Upper lobe of left lung (tissue), 6 donors: ENCODE results near the gene HEATR1. TPM values are rescaled to one million over a fixed set of nuclear protein-coding genes. Genes with fewer than 3 reads are reported as not detected.

Experiments used
- ATAC-seq, 2 donors: fragments of 200-7000 bp; cut with Tn5 transposase; one replicate each; pipeline ENCODE4 v1.9.1; 2022; ENCODE audit warnings: mild to moderate bottlenecking in 2 of 2, moderate library complexity in 2 of 2; ENCODE audit not compliant: low FRiP score in 2 of 2
- DNase-seq, 2 donors: peaks; one replicate each; pipeline ENCODE4 v3.0.0-alpha.2; 2019 to 2020
- H3K27ac ChIP-seq, 4 donors: fragments of 200-600 bp; sonication (generic); one replicate each; pipeline ENCODE4 v1.5.1; 2016 to 2019
- H3K27me3 ChIP-seq, 4 donors: fragments of 200-600 bp; sonication (generic); one replicate each; pipeline ENCODE4 v1.5.1; 2017 to 2019
- H3K36me3 ChIP-seq, 4 donors: fragments of 200-600 bp; sonication (generic); one replicate each; pipeline ENCODE4 v1.5.1; 2016 to 2019
- H3K4me1 ChIP-seq, 4 donors: fragments of 200-600 bp; sonication (generic); one replicate each; pipeline ENCODE4 v1.5.1; 2018 to 2019
- H3K4me3 ChIP-seq, 4 donors: fragments of 200-600 bp; sonication (generic); one replicate each; pipeline ENCODE4 v1.5.1; 2017 to 2019; ENCODE audit warnings: mild to moderate bottlenecking in 2 of 4, moderate library complexity in 1 of 4
- H3K9me3 ChIP-seq, 4 donors: fragments of 200-600 bp; sonication (generic); one replicate each; pipeline ENCODE4 v1.5.1; 2018 to 2019
- EP300 ChIP-seq, 4 donors: sonication (generic); formaldehyde crosslinking; IDR thresholded peaks; one replicate each; pipeline ENCODE4 v1.5.1; 2017; ENCODE audit warnings: antibody characterized with exemption in 4 of 4, control low read depth in 2 of 4
- POLR2A ChIP-seq, 4 donors: fragments of 450-650 bp; IDR thresholded peaks; one replicate each; pipeline ENCODE4 v1.5.1; 2016 to 2017; ENCODE audit warnings: antibody characterized with exemption in 4 of 4, mild to moderate bottlenecking in 2 of 4
- POLR2AphosphoS5 ChIP-seq, 2 donors: sonication (generic); formaldehyde crosslinking; IDR thresholded peaks; one replicate each; pipeline ENCODE4 v1.5.1; 2017; ENCODE audit warnings: antibody characterized with exemption in 2 of 2
- WGBS, 2 donors: methylation state at CpG; one replicate each; pipeline ENCODE4 v1.1.5; 2017 to 2018; 5-methylcytosine and 5-hydroxymethylcytosine counted together
- total RNA-seq, 6 donors: library from RNA; depleted of rRNA in 4 of 6; stranded (reverse); fragments of >200 nt in 4 of 6; gene quantifications; one replicate each; pipeline versions ENCODE4 v1.1.0 to v1.2.1, GENCODE V29; 2016 to 2021
- TF ChIP-seq, protein P1 (sequence below), 6 experiments: fragments of 450-650 bp in 4 of 6; fragments of 200-600 bp in 2 of 6; sonication (generic) in 2 of 6; IDR thresholded peaks; one replicate each; pipeline ENCODE4 v1.5.1; 2016 to 2019; ENCODE audit warnings: antibody characterized with exemption in 6 of 6
- donor health status: DM: no; HTN: no; CAD: no; lungs with moderate emphysema.
- donor health status: DM: no; HTN: yes; CAD: no; lungs with severe emphysema.

Gene HEATR1
- total RNA-seq, 6 donors from 2014 or later: 9.0 to 27.5 (median 18.5) TPM

DNA sequence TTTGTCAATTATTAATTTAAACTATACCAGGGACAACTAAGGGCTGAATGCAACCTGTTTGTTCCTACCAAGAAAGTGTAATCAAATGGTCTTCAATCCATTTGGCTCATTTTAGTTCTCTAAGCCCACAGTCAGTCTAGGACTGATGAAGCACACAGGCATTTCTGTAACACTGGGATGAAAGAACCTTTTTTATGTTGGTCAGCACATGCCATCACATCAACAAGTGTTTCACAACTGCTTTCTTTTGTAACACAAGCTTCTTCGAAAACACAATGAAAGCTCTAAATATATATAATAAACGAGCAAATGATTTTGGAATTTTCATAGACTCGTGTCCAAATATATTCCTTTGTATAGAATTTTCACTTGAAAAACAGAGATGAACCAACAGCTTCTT is 28.8 kb downstream of the HEATR1 start:
- 88 to 91% methylated on average over 3 of the region's 3 CpGs for WGBS, 2 donors
- H3K27me3 ChIP-seq: no peaks in the 10 kb centered on the region
- H3K4me3 ChIP-seq: no peak overlapping the region
- ATAC-seq (no peak), DNase-seq (no peak)
- TF ChIP-seq, protein P1, sequence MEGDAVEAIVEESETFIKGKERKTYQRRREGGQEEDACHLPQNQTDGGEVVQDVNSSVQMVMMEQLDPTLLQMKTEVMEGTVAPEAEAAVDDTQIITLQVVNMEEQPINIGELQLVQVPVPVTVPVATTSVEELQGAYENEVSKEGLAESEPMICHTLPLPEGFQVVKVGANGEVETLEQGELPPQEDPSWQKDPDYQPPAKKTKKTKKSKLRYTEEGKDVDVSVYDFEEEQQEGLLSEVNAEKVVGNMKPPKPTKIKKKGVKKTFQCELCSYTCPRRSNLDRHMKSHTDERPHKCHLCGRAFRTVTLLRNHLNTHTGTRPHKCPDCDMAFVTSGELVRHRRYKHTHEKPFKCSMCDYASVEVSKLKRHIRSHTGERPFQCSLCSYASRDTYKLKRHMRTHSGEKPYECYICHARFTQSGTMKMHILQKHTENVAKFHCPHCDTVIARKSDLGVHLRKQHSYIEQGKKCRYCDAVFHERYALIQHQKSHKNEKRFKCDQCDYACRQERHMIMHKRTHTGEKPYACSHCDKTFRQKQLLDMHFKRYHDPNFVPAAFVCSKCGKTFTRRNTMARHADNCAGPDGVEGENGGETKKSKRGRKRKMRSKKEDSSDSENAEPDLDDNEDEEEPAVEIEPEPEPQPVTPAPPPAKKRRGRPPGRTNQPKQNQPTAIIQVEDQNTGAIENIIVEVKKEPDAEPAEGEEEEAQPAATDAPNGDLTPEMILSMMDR (IDR thresholded peaks at IDR 0.05): no peak
- TF ChIP-seq POLR2AphosphoS5 (IDR thresholded peaks at IDR 0.05) (no peak), POLR2A (IDR thresholded peaks at IDR 0.05) (no peak), EP300 (IDR thresholded peaks at IDR 0.05) (no peak)
- no peaks in the 10 kb centered on the region for H3K9me3 ChIP-seq
- peaks cover 21 to 91% (median 52%) of the 10 kb centered on the region in 4 donors for H3K36me3 ChIP-seq
- H3K27ac ChIP-seq: no peak overlapping the region
- no peaks in the 10 kb centered on the region for H3K4me1 ChIP-seq

DNA sequence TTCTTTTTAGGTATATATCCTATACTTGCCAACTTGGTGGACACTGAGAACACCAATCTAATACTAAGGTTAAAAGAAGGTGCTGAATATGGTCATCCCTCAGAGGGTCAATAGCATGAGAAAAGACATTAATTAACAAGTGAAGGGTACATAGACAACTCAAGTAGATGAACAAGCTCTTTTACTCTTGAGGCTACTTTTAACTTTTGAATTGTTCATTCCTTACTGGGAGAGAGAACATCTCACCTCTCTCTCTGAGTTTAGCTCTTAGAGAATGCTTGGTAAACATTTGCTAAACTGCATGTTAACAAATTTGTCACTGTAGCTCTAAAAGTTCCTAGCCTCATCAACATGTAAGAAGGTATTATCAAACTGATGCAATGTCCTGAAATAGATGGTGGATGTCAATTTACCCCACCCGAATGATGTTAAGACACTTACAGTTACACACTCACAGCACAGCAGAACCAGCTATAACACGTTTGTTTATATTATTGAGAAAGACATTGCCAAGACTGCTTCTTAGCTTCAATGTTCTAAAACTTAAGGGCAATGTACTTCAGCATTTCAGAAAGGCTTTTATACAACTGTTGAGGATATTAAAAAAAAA is 35.9 kb downstream of the HEATR1 start:
- peaks cover 13 to 100% (median 76%) of the 10 kb centered on the region in 4 donors for H3K36me3 ChIP-seq
- H3K9me3 ChIP-seq: no peaks in the 10 kb centered on the region
- WGBS, 2 donors: 77 to 80% methylated on average over 2 of the region's 2 CpGs
- H3K27me3 ChIP-seq: no peaks in the 10 kb centered on the region
- ATAC-seq (no peak), DNase-seq (no peak)
- TF ChIP-seq EP300 (IDR thresholded peaks at IDR 0.05): no peak
- TF ChIP-seq, protein P1 (IDR thresholded peaks at IDR 0.05): no peak
- no peak for TF ChIP-seq POLR2A (IDR thresholded peaks at IDR 0.05)
- no peak for TF ChIP-seq POLR2AphosphoS5 (IDR thresholded peaks at IDR 0.05)
- no peak overlapping the region for H3K4me3 ChIP-seq
- H3K27ac ChIP-seq: no peak overlapping the region
- no peaks in the 10 kb centered on the region for H3K4me1 ChIP-seq

DNA sequence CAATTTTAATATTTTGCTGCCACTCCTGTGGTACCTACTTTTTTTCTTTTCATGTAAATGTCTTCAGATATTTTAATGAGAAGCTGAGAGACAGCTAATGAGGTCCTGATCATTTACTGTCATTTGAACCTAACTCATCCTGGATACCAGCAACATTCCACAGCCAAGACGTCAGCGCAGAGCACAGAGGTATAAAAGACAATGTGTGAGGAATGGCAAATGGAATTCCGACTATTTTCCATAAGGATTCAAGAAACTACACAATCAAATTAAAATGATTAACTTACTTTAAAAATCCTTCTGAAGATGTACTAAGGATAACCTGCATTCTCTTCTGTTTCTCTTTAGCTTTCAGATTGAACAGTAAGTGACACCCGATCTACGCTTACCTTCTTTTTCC is 38.8 kb downstream of the HEATR1 start:
- H3K4me1 ChIP-seq: no peaks in the 10 kb centered on the region
- H3K36me3 ChIP-seq: peaks cover 9 to 97% (median 61%) of the 10 kb centered on the region in 4 donors
- TF ChIP-seq POLR2A (IDR thresholded peaks at IDR 0.05) (no peak), POLR2AphosphoS5 (IDR thresholded peaks at IDR 0.05) (no peak), EP300 (IDR thresholded peaks at IDR 0.05) (no peak)
- TF ChIP-seq, protein P1 (IDR thresholded peaks at IDR 0.05): no peak
- ATAC-seq (no peak), DNase-seq (no peak)
- H3K27ac ChIP-seq: no peak overlapping the region
- H3K27me3 ChIP-seq: no peaks in the 10 kb centered on the region
- H3K9me3 ChIP-seq: no peaks in the 10 kb centered on the region
- H3K4me3 ChIP-seq: no peak overlapping the region
- 95 to 96% methylated on average over 5 of the region's 5 CpGs for WGBS, 2 donors

DNA sequence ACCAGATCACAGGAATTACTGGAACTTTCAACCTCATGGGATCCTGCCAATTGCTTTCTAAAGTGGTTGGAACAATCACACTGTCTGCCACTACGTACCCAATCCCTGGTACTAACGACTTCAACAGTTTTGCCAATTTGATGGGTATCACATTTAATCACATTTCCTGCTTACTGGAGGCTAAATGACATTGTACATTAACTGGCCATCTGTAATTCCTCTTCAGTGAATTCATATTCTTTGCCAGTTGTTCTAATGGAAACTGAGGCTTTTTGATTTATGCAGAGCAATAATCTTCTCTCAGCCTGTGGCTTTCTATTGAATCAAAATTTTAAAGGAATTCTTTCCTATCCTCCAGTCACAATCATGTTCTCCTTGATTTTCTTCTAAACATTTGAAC is 42.3 kb downstream of the HEATR1 start:
- Histone ChIP-seq H3K4me3 (no peak overlapping the region), H3K36me3 (peaks cover 23 to 97% (median 61%) of the 10 kb centered on the region in 4 donors), H3K4me1 (no peaks in the 10 kb centered on the region), H3K27ac (no peak overlapping the region), H3K27me3 (no peaks in the 10 kb centered on the region), H3K9me3 (no peaks in the 10 kb centered on the region)
- ATAC-seq (no peak), DNase-seq (no peak)
- 74 to 85% methylated on average over 2 of the region's 2 CpGs for WGBS, 2 donors
- no peak for TF ChIP-seq EP300 (IDR thresholded peaks at IDR 0.05)
- TF ChIP-seq POLR2AphosphoS5 (IDR thresholded peaks at IDR 0.05): no peak
- no peak for TF ChIP-seq POLR2A (IDR thresholded peaks at IDR 0.05)
- TF ChIP-seq, protein P1 (IDR thresholded peaks at IDR 0.05): no peak

DNA sequence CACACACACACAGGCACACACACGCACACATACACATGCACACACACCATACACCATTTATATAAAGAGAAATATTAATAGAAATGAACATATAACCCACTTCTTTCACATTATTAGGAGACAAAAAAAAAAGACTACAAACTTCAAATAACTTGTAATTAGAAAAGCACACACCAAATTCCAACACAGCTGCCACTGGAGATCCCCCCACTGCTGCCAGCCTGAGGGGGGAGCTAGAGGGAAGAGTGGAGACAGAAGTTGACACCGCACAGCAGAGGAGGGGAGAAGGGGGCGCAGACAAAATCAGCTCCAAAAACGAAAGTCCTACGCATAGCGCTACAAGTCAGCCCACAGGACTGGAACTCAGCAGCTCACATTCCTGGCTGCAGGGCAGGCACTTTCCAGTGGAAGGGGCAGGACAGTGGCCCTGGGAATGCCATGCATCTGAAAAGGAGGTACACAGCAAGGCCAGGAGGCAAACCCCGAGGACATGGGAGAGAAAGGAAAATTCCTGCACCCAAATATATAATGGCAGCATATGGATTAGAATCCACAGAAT is 44.0 kb downstream of the HEATR1 start:
- Histone ChIP-seq H3K4me1 (no peaks in the 10 kb centered on the region), H3K27me3 (no peaks in the 10 kb centered on the region), H3K9me3 (no peaks in the 10 kb centered on the region), H3K36me3 (peaks cover 32 to 97% (median 61%) of the 10 kb centered on the region in 4 donors), H3K4me3 (no peak overlapping the region), H3K27ac (no peak overlapping the region)
- ATAC-seq (no peak), DNase-seq (no peak)
- no peak for TF ChIP-seq EP300 (IDR thresholded peaks at IDR 0.05)
- TF ChIP-seq POLR2AphosphoS5 (IDR thresholded peaks at IDR 0.05): no peak
- TF ChIP-seq, protein P1 (IDR thresholded peaks at IDR 0.05): no peak
- WGBS, 2 donors: 86 to 95% methylated on average over 7 of the region's 7 CpGs
